HG03175 (cell line): Measurements from ENCODE around the gene ASIC4.

ENCODE experiments used
- ATAC-seq: cut with Tn5 transposase; IDR thresholded peaks from one replicate; pipeline ENCODE4 v1.9.1; 2021; ENCODE audit warnings: mild to moderate bottlenecking, moderate library complexity; ENCODE audit not compliant: unreplicated experiment

The ASIC4 gene

DNA sequence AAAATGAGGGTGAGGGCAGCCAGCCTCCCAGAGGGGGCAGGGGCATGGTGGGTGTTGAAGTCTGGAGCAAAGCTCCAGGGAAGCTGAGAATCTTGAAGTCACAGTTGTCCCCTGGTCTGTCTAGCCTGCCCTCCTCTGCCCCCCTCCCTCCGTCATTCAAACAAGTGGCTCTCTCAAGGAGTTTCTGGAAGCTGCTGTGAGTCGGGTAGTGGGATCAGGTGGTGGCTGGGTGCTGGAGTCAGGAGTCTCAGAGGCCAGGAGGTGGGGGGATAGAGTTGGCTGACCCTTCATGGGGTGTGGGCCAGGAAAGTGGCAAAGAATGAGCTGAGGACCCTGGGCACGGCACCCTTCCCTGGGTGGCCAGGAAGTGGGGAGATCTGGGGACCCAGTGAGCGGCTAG, 495 bp upstream of the ASIC4 start:
- ATAC-seq: no peak

- ATAC-seq: no peak
These were observed 554 bp downstream of the ASIC4 start for GRCh38 chr2:219514836-219515235.

DNA sequence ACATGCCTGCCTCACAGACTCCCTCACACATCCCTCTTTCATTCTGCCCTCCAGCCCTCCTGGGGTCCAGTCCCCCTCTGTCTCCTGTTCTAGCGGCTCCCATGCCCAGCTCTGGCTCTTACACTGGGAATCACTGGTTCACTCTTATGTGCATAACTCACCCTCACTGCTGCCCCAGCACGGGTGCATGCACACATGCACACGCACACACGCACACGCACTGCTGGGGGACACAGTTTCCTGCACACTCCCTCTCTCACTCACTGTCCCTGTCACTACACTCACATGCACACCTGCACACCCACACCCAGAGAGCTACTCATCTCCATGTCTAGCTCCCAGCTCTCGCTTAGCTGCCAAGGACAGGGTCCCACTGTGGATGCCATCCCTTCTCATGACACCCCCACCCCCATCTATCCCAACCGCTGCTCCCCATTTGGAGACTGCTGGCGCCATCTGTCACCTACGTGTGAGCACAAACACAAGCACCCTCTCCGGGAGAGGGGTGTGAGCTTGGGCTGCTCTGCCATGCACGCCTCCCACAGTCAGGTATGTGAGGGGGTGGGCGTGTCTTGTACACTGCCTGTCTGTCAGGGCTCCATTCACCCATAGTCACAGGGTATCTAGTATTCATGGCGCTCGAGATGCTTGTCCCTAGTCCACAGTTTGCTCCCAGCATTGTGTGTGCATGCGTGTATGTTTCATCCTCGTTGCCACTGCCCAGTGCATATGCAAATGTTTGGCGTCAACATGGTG, 1.8 kb downstream of the ASIC4 start:
- ATAC-seq: no peak

DNA sequence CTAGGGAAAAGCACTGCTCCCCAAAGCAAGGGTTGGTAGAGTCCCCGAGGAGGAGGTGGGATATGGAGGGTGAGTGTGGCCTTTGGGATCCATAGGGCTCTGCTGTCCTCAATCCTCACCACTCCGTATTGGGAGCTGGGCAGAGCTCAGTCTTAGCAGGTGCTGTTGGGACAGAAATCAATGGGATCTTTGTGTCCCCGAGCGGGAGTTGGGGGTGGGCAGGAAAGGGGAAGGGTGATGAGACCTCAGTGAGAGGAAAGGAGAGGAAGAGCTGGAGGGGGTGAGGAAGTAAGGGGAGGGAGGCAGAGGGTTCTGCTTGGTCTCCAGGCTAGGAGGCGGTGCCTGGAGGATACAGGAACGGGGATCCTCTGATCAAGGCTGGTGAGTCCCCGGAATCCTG, 2.6 kb downstream of the ASIC4 start:
- ATAC-seq: no peak

DNA sequence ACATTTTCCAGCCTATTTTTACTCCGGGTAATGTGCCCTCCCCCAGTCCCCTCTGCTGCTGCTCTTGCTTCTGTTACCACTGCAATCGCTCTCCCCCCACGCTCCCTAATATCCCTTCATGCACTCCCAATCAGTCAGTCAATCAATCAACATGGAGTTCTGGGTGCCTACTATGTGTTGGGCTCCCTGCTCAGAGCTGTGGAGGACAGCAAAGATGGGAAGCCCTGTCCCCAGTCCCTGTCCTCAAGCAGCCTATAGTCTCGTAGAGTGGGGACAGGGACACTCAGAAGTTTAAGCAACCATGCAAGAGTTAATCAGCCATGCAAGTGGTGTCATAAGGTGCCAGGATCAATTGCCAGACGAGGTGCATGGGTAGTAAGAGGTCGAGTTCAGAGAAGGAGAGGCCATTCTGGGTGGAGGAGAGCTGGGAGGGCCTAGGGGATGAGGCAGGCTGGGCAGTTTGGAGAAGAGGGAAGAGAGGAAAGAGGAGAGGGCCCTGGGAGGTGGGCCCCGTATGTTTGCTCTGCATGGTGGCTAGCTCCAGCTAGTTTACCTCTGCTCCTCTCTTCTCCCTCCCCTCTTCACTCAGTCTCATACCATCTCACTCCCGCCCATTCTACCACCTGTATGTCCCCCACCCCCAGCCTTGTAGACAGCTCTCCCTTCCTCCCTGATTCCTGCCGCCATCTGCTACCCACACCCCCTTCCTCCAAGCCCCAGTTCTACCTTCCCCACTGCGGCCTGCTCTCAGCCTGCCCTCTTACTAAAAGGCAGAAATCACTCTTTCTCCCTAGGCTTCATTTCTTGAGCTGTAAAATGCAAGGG, 3.9 kb downstream of the ASIC4 start:
- ATAC-seq: no peak

DNA sequence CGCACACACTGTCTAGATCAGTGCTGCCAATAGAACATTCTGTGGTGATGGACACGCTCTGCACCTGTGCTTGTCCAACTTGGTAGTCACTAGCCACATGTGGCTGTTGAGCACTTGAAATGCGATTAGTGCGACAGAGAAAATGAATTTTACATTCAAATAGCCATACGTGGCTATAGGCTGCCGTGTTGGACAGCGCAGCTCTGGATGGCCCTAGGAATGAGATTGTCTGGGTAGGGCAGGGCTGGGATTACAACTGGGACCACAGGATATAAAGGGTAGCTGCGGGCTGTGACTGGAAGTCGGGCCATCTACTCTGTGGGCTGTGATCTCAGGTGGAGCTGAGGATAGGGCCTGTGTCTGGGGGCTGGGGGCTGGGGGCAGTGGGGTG, 5.2 kb downstream of the ASIC4 start:
- ATAC-seq: no peak

DNA sequence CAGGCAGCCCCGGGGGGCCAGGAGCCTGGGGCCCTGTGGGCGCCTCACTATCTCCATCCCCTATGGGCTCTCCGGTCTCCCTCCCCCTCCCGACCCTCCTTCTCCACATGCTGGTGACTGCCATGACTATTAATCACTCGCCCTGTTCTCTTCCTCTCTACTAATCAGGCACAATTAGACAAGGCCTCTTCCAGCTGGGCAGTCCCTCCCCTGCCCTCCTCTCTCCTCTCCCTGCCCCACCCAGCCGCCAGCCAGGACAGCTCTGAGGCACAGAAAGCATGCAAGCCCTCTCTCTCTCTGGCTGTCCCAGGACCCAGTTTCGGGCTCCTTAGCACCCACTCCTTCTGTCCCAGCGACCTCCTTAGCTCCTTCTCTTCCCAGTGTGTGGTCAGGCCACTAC, 5.8 kb downstream of the ASIC4 start:
- no peak for ATAC-seq

DNA sequence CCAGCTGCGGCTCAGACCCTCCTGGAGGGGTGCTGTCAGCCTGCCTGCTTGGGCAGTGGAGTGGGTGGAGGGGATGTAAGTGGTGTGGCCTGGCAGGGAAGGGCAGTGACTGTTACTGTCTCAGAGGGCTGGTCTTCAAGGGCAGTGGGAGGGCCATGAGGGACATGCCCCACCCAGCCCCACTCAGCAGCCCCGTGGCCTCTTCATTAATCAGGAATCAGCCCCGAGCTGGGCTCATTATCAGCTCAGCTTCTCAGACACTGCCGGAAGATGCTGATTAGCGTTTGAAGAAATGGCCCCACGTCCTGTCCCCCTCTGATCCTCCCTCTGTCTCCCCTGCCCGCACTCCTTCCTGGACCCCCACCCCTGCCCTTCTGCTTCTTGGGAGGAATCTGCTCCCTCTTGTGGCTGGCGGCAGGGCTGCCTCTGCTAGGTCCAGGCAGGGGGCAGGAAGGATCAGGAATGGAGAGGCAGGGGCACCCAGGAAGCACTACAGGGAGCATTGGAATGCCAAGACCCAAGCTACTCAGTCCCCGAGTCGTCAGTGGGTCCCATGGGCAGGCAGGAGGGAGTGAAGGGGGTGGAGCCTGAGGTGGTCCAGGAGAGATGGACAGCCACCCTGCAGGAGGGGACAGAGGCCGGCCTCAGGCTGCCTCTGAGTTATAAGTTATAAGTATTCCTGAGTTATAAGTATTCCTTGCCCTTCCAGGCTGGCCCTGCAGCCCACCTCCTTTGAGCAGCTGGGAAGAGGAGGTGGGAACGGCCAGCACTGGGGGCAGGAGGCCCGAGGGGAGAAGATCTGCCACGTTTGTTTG, 7.0 kb downstream of the ASIC4 start:
- no peak for ATAC-seq

GRCh38 chr2:219522111-219523030, 8.1 kb downstream of the ASIC4 start:
- no peak for ATAC-seq

DNA sequence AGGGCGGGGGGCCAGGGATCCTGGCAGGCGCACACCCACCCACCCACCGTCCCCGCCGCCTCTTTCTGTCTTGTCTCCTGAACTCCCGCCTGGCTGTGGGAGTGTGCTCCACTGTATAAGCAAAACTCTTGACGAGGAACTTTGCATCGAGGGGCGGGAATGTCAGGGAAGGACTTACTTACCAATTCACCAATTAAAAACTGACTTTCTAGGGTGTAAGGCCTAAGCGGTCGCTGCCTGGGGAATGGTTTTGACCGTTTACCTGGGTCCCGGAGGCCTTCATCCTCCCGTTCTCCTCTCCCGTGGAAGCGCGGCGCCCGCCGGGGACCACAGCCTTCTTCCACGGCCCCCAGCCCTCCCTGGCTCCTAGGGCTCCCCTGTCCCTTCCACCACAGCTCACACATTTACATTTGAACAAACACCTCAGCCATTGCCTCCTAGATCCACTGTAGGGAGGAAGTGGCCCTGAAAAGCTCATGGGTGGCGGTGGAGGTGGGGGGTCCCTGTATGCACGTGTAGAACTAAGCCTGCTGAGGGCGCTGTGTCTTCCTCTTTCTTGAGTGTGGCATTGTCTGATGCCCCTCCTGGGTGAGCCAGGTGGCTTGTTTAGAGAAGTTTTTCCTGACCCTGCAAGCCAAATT, 8.9 kb downstream of the ASIC4 start:
- no peak for ATAC-seq

DNA sequence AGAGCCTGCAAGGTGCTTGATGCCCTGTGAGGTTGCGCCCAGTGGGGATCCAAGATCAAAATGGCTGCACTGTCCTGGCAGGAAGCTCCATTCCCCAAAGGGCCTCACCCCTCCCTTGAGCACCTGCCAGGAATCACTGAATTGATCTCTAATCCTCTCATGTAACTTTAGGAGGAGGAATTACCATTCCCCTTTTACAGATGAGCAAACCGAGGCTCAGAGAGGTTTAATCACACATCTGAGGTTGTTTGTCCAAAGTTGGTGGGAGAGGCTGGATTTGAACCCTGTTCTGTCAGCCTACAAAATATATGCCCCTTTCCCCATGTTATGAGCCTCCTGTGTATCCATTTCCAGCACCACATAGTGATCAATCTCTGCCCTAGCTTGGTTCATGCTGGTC, 10.5 kb downstream of the ASIC4 start:
- ATAC-seq: no peak

GRCh38 chr2:219525533-219526232, 11.4 kb downstream of the ASIC4 start:
- ATAC-seq: no peak

- ATAC-seq: no peak
These were observed 12.2 kb downstream of the ASIC4 start for GRCh38 chr2:219526320-219527075.

DNA sequence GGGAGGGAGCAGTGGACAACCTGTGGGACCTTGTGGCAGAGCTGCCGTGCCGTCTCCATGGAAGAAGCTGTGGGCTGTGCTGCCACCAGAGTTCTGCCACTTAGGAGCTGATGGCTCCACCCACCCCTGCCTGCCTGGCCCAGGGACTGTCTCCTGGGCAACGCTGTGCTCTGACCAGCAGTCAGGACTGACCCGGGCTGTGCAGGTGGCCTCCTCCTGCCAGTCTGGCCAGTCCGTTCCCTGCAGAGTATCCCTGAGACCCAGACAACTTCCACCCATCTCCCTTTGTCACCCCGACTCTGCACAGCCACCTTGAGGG, 12.8 kb downstream of the ASIC4 start:
- ATAC-seq: no peak

GRCh38 chr2:219527472-219527871, 13.2 kb downstream of the ASIC4 start:
- ATAC-seq: no peak

- ATAC-seq: peak; percentile 90
These were observed 16.0 kb downstream of the ASIC4 start for GRCh38 chr2:219530048-219530963.

GRCh38 chr2:219531639-219532377, 17.5 kb downstream of the ASIC4 start:
- no peak for ATAC-seq
